Activated CD8-positive, alpha-beta memory T cell treated with anti-CD3 and anti-CD28 coated beads for 24 hours (primary cell): ENCODE results near the gene SOCS3.

Experiments used
- DNase-seq: peaks from one replicate; pipeline ENCODE4 v3.0.0-alpha.2; 2020

The SOCS3 gene, protein sequence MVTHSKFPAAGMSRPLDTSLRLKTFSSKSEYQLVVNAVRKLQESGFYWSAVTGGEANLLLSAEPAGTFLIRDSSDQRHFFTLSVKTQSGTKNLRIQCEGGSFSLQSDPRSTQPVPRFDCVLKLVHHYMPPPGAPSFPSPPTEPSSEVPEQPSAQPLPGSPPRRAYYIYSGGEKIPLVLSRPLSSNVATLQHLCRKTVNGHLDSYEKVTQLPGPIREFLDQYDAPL

GRCh38 chr17:78359997-78360370 lies at the start of gene SOCS3:
Gene SOCS3 (minus strand): TSS chr17:78360077. CDS start chr17:78359095, 982 bp downstream.
- DNase-seq = peak; percentile 98

DNA sequence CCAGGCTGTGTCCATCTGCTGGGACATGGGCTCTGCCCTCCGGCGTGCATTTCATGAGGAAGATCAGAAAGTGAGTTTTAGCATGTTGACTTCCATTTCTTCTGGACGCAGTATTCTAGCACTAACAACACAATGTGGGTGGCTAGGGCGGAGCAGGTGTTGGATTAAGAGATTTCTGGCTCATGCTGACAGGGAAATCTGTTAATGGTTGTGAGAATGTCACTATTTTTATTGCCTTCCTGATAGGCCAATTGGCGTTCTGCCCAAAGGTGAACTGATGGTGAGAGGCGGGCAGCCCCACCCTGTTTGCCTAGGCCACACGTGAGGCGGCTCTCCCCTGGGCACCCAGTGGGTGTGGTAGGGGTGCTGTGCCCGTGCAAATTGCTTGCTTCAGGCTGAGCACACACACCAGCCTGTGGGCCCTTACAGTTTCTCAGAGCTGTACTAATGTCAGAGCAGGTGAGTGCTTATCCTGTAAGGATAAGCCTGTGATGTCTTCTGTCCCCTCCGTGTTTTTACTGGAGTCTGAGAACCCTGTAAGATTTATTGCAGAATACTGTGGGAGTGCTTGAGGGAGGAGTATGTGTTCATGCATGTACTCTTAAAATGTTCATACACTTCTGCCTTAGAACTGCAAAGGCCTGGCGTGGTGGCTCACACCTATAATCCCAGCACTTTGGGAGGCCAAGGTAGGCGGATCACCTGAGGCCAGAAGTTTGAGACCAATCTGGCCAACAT lies 49.5 kb upstream of the SOCS3 start:
- DNase-seq = no peak

DNA sequence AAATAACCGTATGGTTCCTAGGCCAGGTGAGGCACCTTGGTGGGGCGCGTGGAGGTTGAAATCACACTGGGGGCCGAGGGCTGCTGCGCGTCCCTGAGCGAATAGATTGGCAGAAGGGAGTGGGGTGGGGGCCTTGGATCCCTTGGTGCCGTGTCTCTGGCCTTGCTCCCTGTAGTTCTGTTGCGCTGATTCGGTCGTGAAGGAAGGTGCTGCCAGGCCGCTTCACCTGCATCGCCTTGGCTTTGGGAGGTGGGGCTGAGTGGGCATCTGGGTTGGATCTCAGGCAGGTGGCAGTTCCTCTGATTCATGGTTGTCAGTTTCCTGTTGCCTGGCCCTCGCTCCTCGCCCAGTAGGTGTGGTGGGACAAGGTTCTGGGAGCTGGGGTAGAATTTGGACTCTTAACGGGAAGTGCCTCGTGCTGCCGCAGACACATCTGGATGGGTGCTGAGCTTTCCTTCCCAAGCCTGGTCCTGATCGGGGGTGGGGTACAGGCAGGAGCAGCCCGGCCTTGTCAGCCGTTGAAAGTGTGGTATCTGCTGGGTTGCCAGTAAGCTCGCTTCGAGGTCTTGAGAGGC lies 48.7 kb upstream of the SOCS3 start:
- no peak for DNase-seq

DNA sequence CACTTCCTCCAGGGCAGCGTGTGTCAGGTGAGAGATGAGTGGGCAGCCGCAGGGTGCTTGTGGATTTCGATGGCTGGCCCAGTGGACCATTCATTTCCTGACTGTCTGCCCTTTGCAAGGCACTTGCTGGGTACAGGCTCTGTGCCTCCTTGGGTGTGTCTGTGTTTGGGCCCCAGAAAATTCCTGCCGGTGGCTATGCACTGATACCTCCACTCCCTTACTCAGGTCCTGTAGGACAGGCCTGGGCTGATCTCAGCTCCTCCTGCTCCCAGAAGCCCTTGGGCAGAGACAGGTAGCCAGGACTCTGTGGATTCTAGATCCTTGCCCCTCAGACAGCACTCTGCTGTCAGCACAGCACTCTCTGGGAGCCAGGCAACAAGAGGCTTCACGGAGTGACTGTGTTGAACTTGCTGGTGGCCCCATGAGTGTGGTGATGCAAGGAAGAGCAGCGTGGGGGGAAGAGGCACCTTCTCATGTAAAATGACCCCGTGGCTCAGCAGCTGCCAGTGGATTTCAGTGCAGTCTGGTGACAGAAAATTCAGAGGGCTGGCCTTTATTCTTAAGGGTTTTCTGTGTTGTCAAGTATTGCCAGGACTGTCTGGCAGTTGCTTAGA lies 47.6 kb upstream of the SOCS3 start:
- no peak for DNase-seq

GRCh38 chr17:78406920-78407319 lies 47.0 kb upstream of the SOCS3 start:
- DNase-seq = no peak

- DNase-seq = no peak
Observed at GRCh38 chr17:78406396-78406795, 46.5 kb upstream of the SOCS3 start.

GRCh38 chr17:78403822-78404221 lies 43.9 kb upstream of the SOCS3 start:
- DNase-seq = no peak

DNA sequence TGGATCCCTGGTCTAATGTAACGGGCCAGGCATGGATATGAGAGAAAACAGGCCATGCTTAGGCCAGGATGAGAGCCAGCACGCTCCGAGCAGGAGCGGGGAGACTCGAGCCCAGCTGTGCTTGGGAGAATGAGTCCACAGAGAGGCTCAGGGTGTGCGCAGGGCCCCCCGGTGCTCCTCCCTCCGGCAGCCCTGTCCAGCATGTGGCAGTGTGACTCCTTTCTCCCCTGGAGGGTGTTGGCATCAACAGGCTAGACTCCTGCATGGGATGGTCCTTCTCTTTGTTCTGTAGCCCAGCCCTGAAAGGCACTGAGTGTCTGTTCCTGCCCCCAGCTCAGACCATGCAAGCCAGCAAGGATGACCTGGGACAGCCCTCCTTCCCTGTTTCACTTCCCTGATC lies 42.0 kb upstream of the SOCS3 start:
- DNase-seq = no peak

DNA sequence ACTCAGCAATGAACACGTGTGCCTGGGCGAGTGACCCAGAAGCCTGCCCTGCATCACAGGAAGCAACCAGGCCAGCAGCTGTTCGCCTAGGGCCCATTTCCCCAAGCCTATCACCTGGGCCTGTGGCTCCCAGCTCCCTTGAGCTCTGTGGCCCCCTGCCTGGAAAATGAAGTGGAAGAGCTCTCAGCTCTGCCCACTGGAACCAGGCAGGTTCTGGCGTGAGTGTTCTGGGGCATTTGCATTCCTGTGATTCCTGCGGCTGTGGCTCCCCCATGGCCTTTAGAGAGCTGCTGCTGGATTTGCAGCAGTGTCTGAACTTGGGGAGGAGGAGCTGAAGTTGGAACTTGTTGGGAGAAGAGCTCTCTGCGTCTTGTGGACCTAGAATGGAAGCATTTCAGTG lies 41.4 kb upstream of the SOCS3 start:
- DNase-seq = no peak

- no peak for DNase-seq
Observed at GRCh38 chr17:78400581-78401240, 40.8 kb upstream of the SOCS3 start.

DNA sequence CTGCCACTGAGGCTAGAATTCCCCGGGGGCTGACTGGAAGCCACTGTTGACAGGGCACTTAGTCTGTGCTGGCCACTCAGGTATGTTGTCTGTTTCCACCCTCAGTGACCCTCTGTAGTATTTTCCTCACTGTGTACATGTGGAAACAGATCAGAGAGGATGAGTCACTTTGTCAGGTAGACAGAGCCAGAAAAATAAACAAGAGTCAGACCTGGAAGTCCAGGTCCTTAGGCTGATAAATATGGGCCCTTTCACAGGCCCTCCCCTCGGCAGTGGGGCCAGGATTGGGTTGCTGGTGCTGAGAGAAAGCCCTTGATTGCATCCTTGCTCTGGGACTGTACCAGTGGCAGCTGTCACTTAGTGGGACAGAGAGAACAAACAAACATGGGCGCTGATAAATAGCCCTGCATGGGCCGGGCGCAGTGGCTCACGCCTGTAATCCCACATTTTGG lies 39.8 kb upstream of the SOCS3 start:
- DNase-seq = no peak

GRCh38 chr17:78399028-78399692 lies 39.3 kb upstream of the SOCS3 start:
- no peak for DNase-seq

DNA sequence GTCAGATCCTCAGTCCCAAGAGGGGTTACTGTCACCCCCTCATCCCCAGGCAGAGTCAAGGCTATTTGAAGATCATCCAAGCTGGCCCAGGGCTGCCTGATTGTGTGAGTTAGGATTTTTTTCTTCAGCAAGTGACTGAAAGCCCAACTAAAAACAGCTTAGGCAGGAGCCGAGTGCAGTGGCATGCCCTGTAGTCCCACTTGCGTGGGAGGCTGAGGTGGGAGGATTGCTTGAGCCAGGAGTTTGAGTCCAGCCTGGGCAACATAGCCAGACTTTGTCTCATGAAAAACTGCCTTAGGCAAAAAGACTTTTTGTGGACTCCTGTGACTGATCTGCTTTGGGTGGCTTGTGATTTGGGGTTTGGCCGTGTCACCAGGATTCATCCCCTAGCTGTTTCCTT lies 38.5 kb upstream of the SOCS3 start:
- DNase-seq = no peak

- no peak for DNase-seq
Observed at GRCh38 chr17:78397681-78398101, 37.8 kb upstream of the SOCS3 start.

GRCh38 chr17:78396441-78397337 lies 36.8 kb upstream of the SOCS3 start:
- no peak for DNase-seq

DNA sequence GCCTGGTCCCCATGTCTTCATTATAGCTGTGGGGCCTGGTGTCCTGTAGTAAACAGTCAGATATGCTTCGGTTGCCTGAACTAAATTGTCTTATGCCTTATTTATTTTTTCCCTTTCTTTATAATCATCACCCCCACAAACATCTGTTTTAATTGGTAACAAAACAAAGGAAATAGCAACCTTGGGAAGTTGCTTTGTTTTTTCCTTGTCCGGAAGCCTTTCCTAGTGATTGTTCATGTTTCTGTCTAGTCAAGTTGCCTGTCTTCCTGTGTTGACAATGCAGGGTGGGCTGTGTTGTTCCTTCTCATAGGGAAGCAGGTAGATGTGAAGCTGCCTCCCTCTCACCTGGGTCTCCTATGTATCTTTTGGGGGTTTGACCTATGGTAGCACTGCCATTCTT lies 35.3 kb upstream of the SOCS3 start:
- no peak for DNase-seq

GRCh38 chr17:78394209-78394608 lies 34.3 kb upstream of the SOCS3 start:
- no peak for DNase-seq

GRCh38 chr17:78393575-78393974 lies 33.7 kb upstream of the SOCS3 start:
- no peak for DNase-seq

DNA sequence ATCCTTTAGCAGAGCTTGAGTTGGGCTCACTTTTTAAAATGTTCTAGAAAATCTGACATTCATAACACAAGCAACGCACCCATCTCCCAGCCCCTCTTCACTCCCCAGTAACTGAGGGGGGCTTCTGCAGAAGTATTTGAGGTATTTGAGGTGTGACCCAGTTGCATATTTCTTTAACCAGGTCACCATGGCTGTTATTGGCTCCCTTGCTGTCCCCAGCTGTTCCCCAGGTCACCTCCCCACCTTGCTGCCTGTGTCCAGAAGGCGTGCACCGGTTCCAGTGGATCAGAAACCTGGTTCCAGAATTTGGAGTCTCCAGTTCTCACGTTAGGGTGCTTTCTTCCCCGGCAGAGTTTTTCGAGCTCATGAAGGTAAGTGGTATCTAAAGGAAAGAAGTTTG lies 32.4 kb upstream of the SOCS3 start:
- no peak for DNase-seq

DNA sequence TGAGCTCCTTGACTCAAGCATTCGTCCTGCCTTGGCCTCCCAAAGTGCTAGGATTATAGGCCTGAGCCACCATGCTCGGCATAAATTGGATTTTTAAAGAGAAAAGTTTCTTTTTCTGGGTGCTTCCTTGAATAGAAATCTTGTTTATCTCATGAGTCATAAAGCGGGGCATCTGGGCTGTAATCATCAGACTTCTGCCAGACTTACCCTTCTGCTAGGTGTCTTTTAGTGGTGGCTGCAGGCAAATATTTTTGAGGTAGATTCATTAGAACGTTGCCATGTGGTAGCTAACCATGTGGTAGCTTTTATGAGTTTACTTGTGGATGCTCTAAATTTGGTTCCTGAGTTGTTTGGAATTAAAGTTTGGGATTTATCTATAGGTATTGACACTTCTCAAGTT lies 32.0 kb upstream of the SOCS3 start:
- DNase-seq = no peak

GRCh38 chr17:78391051-78391431 lies 31.2 kb upstream of the SOCS3 start:
- no peak for DNase-seq
